Loucy (cell line): Measurements from ENCODE around the gene PCAT7.

Experiments
- EZH2phosphoT487 ChIP-seq: fragments of 200-600 bp; IDR thresholded peaks from 2 replicates; pipeline ENCODE4 v1.6.1; 2018; ENCODE audit warnings: antibody characterized with exemption, mild to moderate bottlenecking, moderate library complexity, borderline replicate concordance
- TF ChIP-seq, protein P1 (sequence below): fragments of 200-600 bp; sonication (generic); conservative IDR thresholded peaks from 2 replicates; pipeline ENCODE4 v1.5.1; 2014; ENCODE audit warnings: mild to moderate bottlenecking, antibody characterized with exemption, low read length

DNA sequence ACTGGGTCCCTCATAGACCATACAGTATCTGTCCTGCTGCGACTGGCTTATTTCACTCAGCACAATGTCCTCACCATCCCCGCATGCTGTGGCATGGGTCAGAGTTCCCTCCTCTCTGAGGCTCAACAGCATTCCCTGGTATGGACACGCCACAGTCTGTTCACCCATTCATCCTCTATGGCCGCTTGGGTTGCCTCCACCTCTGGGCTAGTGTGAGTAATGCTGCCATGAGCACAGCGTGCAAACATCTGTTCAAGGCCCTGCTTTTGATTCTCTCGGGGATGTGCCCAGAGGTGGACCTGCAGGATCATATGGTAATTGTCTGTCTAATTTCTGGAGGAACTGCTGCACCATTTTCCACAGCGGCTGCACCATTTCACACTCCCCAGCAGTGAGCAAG is 44.2 kb downstream of the PCAT7 start:
- TF ChIP-seq, protein P1, sequence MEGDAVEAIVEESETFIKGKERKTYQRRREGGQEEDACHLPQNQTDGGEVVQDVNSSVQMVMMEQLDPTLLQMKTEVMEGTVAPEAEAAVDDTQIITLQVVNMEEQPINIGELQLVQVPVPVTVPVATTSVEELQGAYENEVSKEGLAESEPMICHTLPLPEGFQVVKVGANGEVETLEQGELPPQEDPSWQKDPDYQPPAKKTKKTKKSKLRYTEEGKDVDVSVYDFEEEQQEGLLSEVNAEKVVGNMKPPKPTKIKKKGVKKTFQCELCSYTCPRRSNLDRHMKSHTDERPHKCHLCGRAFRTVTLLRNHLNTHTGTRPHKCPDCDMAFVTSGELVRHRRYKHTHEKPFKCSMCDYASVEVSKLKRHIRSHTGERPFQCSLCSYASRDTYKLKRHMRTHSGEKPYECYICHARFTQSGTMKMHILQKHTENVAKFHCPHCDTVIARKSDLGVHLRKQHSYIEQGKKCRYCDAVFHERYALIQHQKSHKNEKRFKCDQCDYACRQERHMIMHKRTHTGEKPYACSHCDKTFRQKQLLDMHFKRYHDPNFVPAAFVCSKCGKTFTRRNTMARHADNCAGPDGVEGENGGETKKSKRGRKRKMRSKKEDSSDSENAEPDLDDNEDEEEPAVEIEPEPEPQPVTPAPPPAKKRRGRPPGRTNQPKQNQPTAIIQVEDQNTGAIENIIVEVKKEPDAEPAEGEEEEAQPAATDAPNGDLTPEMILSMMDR = no peak
- TF ChIP-seq EZH2phosphoT487 = no peak
